ENCODE data around the gene TTYH1.

- TF ChIP-seq GLIS3 (CRISPR knock-in tag; IDR thresholded peaks at IDR 0.05): no peak
- TF ChIP-seq OSR1 (CRISPR knock-in tag; IDR thresholded peaks at IDR 0.05): no peak
- no peak for TF ChIP-seq RARB (CRISPR knock-in tag; IDR thresholded peaks at IDR 0.05)
- no peak for TF ChIP-seq TCF4 (CRISPR knock-in tag; IDR thresholded peaks at IDR 0.05; ENCODE audit: borderline replicate concordance)
- no peak for TF ChIP-seq ZFP30 (CRISPR knock-in tag; IDR thresholded peaks at IDR 0.05)
Measured at GRCh38 chr19:54461210-54461609, 45.9 kb downstream of the TTYH1 start.
